ENCODE results near the gene CHMP2A. TPM values are rescaled to one million over a fixed set of nuclear protein-coding genes. Genes with fewer than 3 reads are reported as not detected.
A peak's percentile ranks its signal among the peaks of the same experiment; 100 is the strongest.

The CHMP2A gene
- polyA plus RNA-seq, 2 of the 4 experiments (the other 2 are of a cell fraction), result 198 to 280 TPM

GRCh38 chr19:58536852-58537798 lies 17.8 kb downstream of the CHMP2A start:
- 63% methylated on average over 7 of the region's 8 CpGs for WGBS (ENCODE audit: missing lambda C conversion rate)
- TF ChIP-seq FOSL2 (IDR thresholded peaks at IDR 0.05), result no peak
- TF ChIP-seq FOSL2 (CRISPR knock-in tag; IDR thresholded peaks at IDR 0.05), result no peak
- TF ChIP-seq RARB (CRISPR knock-in tag; IDR thresholded peaks at IDR 0.05), result no peak
- no peak for FAIRE-seq

GRCh38 chr19:58535857-58536256 lies 19.0 kb downstream of the CHMP2A start:
- Histone ChIP-seq H3K27ac (no peak overlapping the region), H3K4me2 (no peak overlapping the region), H3K4me1 (no peaks in the 10 kb centered on the region), H3K9me3 (no peaks in the 10 kb centered on the region), H3K4me3 (no peak overlapping the region)
- TF ChIP-seq CHD4 (IDR thresholded peaks at IDR 0.05; ENCODE audit: borderline replicate concordance) (no peak), TFCP2L1 (CRISPR knock-in tag; IDR thresholded peaks at IDR 0.05) (no peak), ZFP36 (IDR thresholded peaks at IDR 0.05; ENCODE audit: borderline replicate concordance, partially characterized antibody) (no peak)
- POLR2A ChIA-PET, result interaction anchor here (0.9 to 1.0 kb wide), 2 partner anchors 8 to 16 kb away, joined by 3 to 4 read pairs; partner anchors contain the start of genes TRIM28 and ZBTB45
- 84% methylated on average over 3 of the region's 3 CpGs for WGBS (ENCODE audit: missing lambda C conversion rate)
- DNase-seq (ENCODE audit: low read depth in 1 of 2, low spot score in 1 of 2) (no peak), ATAC-seq (no peak), FAIRE-seq (no peak)
- CTCF ChIA-PET, result interaction anchor here (0.7 to 5.5 kb wide), 2 partner anchors 13 to 17 kb away, joined by 3 to 70 read pairs; partner anchors contain the start of gene ZBTB45

More at GRCh38 chr19:58536852-58537798, 17.8 kb downstream of the CHMP2A start:
- ATAC-seq (peak; percentile 52 to 55), DNase-seq (ENCODE audit: low read depth in 1 of 2, low spot score in 1 of 2) (no peak)
- ChIA-PET CTCF (interaction anchor here (0.6 to 5.5 kb wide), 3 partner anchors 18 to 41 kb away, joined by 4 to 70 read pairs (median 10); partner anchors contain the start of gene ZBTB45), POLR2A (no interaction called here)
- Histone ChIP-seq H3K4me2 (no peak overlapping the region), H3K4me1 (no peaks in the 10 kb centered on the region), H3K4me3 (no peak overlapping the region), H3K9me3 (no peaks in the 10 kb centered on the region), H3K27ac (no peak overlapping the region)

- no peak overlapping the region for H3K4me2 ChIP-seq
- ChIA-PET POLR2A (interaction anchor here (1.2 to 1.7 kb wide), 2 partner anchors 12 to 13 kb away, joined by 6 to 9 read pairs; partner anchors contain the start of genes TRIM28 and ZBTB45), CTCF (interaction anchor here (3.7 to 5.5 kb wide), 2 partner anchors 11 to 12 kb away, joined by 33 to 70 read pairs; partner anchors contain the start of gene ZBTB45)
- H3K4me1 ChIP-seq, result no peaks in the 10 kb centered on the region
- TF ChIP-seq MAX (IDR thresholded peaks at IDR 0.05) (no peak), SMC3 (IDR thresholded peaks at IDR 0.05) (no peak), MAZ (IDR thresholded peaks at IDR 0.05; ENCODE audit: borderline replicate concordance, low read depth, low read length) (no peak)
- DNase-seq (ENCODE audit: low read depth in 1 of 2, low spot score in 1 of 2), result no peak
- 28% methylated on average over 10 of the region's 10 CpGs for WGBS (ENCODE audit: missing lambda C conversion rate)
- FAIRE-seq, result no peak
- peak; percentile 18 to 20; a peak in 2 of 6 replicates for ATAC-seq
- H3K4me3 ChIP-seq, result no peak overlapping the region
- no peaks in the 10 kb centered on the region for H3K9me3 ChIP-seq
- H3K27ac ChIP-seq, result no peak overlapping the region
Measured at GRCh38 chr19:58531034-58531840, 23.7 kb downstream of the CHMP2A start.

- no peak for FAIRE-seq
- Histone ChIP-seq H3K4me2 (no peak overlapping the region), H3K9me3 (no peaks in the 10 kb centered on the region), H3K4me3 (no peak overlapping the region), H3K27ac (no peak overlapping the region), H3K4me1 (no peaks in the 10 kb centered on the region)
- WGBS (ENCODE audit: missing lambda C conversion rate), result 19% methylated on average over 3 of the region's 3 CpGs
- POLR2A ChIA-PET, result interaction anchor here (1.0 to 1.6 kb wide), 2 partner anchors 9 to 14 kb away, joined by 6 to 11 read pairs; partner anchors contain the start of genes TRIM28 and ZBTB45
- TF ChIP-seq KDM1A (IDR thresholded peaks at IDR 0.05; ENCODE audit: low read depth) (no peak), MAFK (IDR thresholded peaks at IDR 0.05; ENCODE audit: partially characterized antibody) (peak; percentile 86)
- DNase-seq (ENCODE audit: low read depth in 1 of 2, low spot score in 1 of 2), result no peak
- ATAC-seq, result no peak
- CTCF ChIA-PET, result interaction anchor here (0.6 to 3.7 kb wide), 3 partner anchors 10 to 251 kb away, joined by 3 to 33 read pairs (median 3); partner anchors contain the start of gene ZBTB45
Measured at GRCh38 chr19:58529405-58529804, 25.5 kb downstream of the CHMP2A start.

- Histone ChIP-seq H3K4me3 (no peak overlapping the region), H3K9me3 (no peaks in the 10 kb centered on the region), H3K27ac (no peak overlapping the region), H3K4me1 (peaks cover 12% of the 10 kb centered on the region), H3K4me2 (no peak overlapping the region)
- ATAC-seq (no peak), DNase-seq (ENCODE audit: low read depth in 1 of 2, low spot score in 1 of 2) (no peak), FAIRE-seq (no peak)
- POLR2A ChIA-PET, result interaction anchor here (4.4 to 5.7 kb wide), 2 partner anchors 22 to 30 kb away, joined by 85 to 184 read pairs; partner anchors contain the start of genes CHMP2A and TRIM28
- CTCF ChIA-PET, result interaction anchor here (0.6 to 8.6 kb wide), 4 partner anchors 9 to 26 kb away, joined by 3 to 222 read pairs (median 3); partner anchors contain the start of genes CHMP2A, SLC27A5 and TRIM28
- 89% methylated on average over 3 of the region's 3 CpGs for WGBS (ENCODE audit: missing lambda C conversion rate)
- no peak for TF ChIP-seq NR3C1 (IDR thresholded peaks at IDR 0.05)
- TF ChIP-seq USF2 (IDR thresholded peaks at IDR 0.05), result no peak
- no peak for TF ChIP-seq MAX (IDR thresholded peaks at IDR 0.05)
- TF ChIP-seq ZNF302 (CRISPR knock-in tag; IDR thresholded peaks at IDR 0.05), result no peak
- TF ChIP-seq ATOH8 (CRISPR knock-in tag; IDR thresholded peaks at IDR 0.05; ENCODE audit: low read depth), result no peak
- no peak for TF ChIP-seq ZFP36 (IDR thresholded peaks at IDR 0.05; ENCODE audit: borderline replicate concordance, partially characterized antibody)
- no peak for TF ChIP-seq EP300 (IDR thresholded peaks at IDR 0.05)
- no peak for TF ChIP-seq CBX2 (IDR thresholded peaks at IDR 0.05; ENCODE audit: borderline replicate concordance, low read depth)
- TF ChIP-seq SREBF2 (IDR thresholded peaks at IDR 0.05), result no peak
- no peak for TF ChIP-seq ZC3H11A (IDR thresholded peaks at IDR 0.05)
- no peak for TF ChIP-seq POLR2A (IDR thresholded peaks at IDR 0.05; ENCODE audit: low read length)
- TF ChIP-seq MAZ (IDR thresholded peaks at IDR 0.05; ENCODE audit: borderline replicate concordance, low read depth, low read length), result no peak
Measured at GRCh38 chr19:58522709-58523108, 32.2 kb downstream of the CHMP2A start.

Measured in A549 (cell line).